ENCODE measurements around the gene UBE2N.
"Not testable (repeated sequence)": the region's sequence is repeated elsewhere in the genome, so short reads cannot be mapped to it uniquely, and the experiment has no call there.

The UBE2N gene

GRCh38 chr12:93403988-93404803 is 37.6 kb downstream of the UBE2N start:
- Histone ChIP-seq H3K9me3 (ENCODE audit: control insufficient read depth in 5 of 5, low read length in 5 of 5) (no peaks in the 10 kb centered on the region), H3K27me3 (ENCODE audit: control insufficient read depth in 5 of 5, insufficient read depth in 4 of 5, low read length in 5 of 5) (no peaks in the 10 kb centered on the region), H3K27ac (ENCODE audit: low read depth, low read length) (peak overlapping the region; percentile 77), H3K4me1 (ENCODE audit: control insufficient read depth in 5 of 5, insufficient read depth in 5 of 5, low read length in 5 of 5) (peaks cover 0 to 18% (median 15%) of the 10 kb centered on the region in 5 donors), H3K9ac (ENCODE audit: low read length in 5 of 5) (peak overlapping the region in 1 of 5 donors; percentile 60), H3K36me3 (ENCODE audit: control insufficient read depth in 5 of 5, insufficient read depth in 5 of 5, low read length in 5 of 5) (peaks cover 0 to 8% (median 5%) of the 10 kb centered on the region in 5 donors), H3K4me3 (ENCODE audit: low read depth in 1 of 5, low read length in 5 of 5) (no peak overlapping the region)

GRCh38 chr12:93402333-93403311 is 39.1 kb downstream of the UBE2N start:
- H3K4me1 ChIP-seq (ENCODE audit: control insufficient read depth in 5 of 5, insufficient read depth in 5 of 5, low read length in 5 of 5) = peaks cover 0 to 18% (median 15%) of the 10 kb centered on the region in 5 donors
- no peak overlapping the region for H3K9ac ChIP-seq (ENCODE audit: low read length in 5 of 5)
- no peaks in the 10 kb centered on the region for H3K27me3 ChIP-seq (ENCODE audit: control insufficient read depth in 5 of 5, insufficient read depth in 4 of 5, low read length in 5 of 5)
- peaks cover 3 to 21% (median 14%) of the 10 kb centered on the region in 5 donors for H3K36me3 ChIP-seq (ENCODE audit: control insufficient read depth in 5 of 5, insufficient read depth in 5 of 5, low read length in 5 of 5)
- no peak overlapping the region for H3K4me3 ChIP-seq (ENCODE audit: low read depth in 1 of 5, low read length in 5 of 5)
- no peaks in the 10 kb centered on the region for H3K9me3 ChIP-seq (ENCODE audit: control insufficient read depth in 5 of 5, low read length in 5 of 5)
- H3K27ac ChIP-seq (ENCODE audit: low read depth, low read length) = no peak overlapping the region

GRCh38 chr12:93399183-93399863 is 42.4 kb downstream of the UBE2N start:
- not testable (repeated sequence) for H3K27me3 ChIP-seq (ENCODE audit: control insufficient read depth in 5 of 5, insufficient read depth in 4 of 5, low read length in 5 of 5); H3K9ac ChIP-seq (ENCODE audit: low read length in 5 of 5); H3K27ac ChIP-seq (ENCODE audit: low read depth, low read length); H3K4me3 ChIP-seq (ENCODE audit: low read depth in 1 of 5, low read length in 5 of 5); H3K9me3 ChIP-seq (ENCODE audit: control insufficient read depth in 5 of 5, low read length in 5 of 5)
- H3K4me1 ChIP-seq (ENCODE audit: control insufficient read depth in 5 of 5, insufficient read depth in 5 of 5, low read length in 5 of 5) = peaks cover 0 to 12% (median 7%) of the 10 kb centered on the region in 5 donors
- H3K36me3 ChIP-seq (ENCODE audit: control insufficient read depth in 5 of 5, insufficient read depth in 5 of 5, low read length in 5 of 5) = peaks cover 9 to 22% (median 18%) of the 10 kb centered on the region in 5 donors

DNA sequence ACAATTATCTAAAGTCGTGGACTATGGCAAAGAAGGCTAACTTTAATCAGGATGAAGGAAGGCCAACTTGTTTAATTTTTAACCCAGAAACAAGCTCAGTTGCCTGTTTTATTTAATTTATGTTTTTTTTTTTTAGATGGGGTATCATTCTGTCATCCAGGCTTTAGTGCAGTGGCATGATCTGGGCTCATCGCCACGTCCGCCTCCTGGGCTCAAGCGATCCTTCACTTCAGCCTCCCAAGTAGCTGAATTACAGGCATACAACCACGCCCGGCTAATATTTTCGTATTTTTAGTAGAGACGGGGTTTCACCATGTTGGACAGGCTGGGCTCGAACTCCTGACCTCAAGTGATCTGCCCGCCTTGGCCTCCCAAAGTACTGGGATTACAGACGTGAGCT is 44.3 kb downstream of the UBE2N start:
- Histone ChIP-seq H3K9ac (ENCODE audit: low read length in 5 of 5) (no peak overlapping the region), H3K4me1 (ENCODE audit: control insufficient read depth in 5 of 5, insufficient read depth in 5 of 5, low read length in 5 of 5) (peaks cover 0 to 3% (median 0%) of the 10 kb centered on the region in 5 donors), H3K27me3 (ENCODE audit: control insufficient read depth in 5 of 5, insufficient read depth in 4 of 5, low read length in 5 of 5) (no peaks in the 10 kb centered on the region), H3K9me3 (ENCODE audit: control insufficient read depth in 5 of 5, low read length in 5 of 5) (no peaks in the 10 kb centered on the region), H3K27ac (ENCODE audit: low read depth, low read length) (no peak overlapping the region), H3K36me3 (ENCODE audit: control insufficient read depth in 5 of 5, insufficient read depth in 5 of 5, low read length in 5 of 5) (peaks cover 9 to 22% (median 16%) of the 10 kb centered on the region in 5 donors), H3K4me3 (ENCODE audit: low read depth in 1 of 5, low read length in 5 of 5) (no peak overlapping the region)

GRCh38 chr12:93393425-93393824 is 48.3 kb downstream of the UBE2N start:
- Histone ChIP-seq H3K4me1 (ENCODE audit: control insufficient read depth in 5 of 5, insufficient read depth in 5 of 5, low read length in 5 of 5) (peaks cover 0 to 19% (median 2%) of the 10 kb centered on the region in 5 donors), H3K9ac (ENCODE audit: low read length in 5 of 5) (no peak overlapping the region), H3K27me3 (ENCODE audit: control insufficient read depth in 5 of 5, insufficient read depth in 4 of 5, low read length in 5 of 5) (no peaks in the 10 kb centered on the region), H3K27ac (ENCODE audit: low read depth, low read length) (no peak overlapping the region), H3K4me3 (ENCODE audit: low read depth in 1 of 5, low read length in 5 of 5) (no peak overlapping the region), H3K9me3 (ENCODE audit: control insufficient read depth in 5 of 5, low read length in 5 of 5) (no peaks in the 10 kb centered on the region), H3K36me3 (ENCODE audit: control insufficient read depth in 5 of 5, insufficient read depth in 5 of 5, low read length in 5 of 5) (peaks cover 6 to 13% (median 9%) of the 10 kb centered on the region in 5 donors)

- H3K27ac ChIP-seq (ENCODE audit: low read depth, low read length) = peak overlapping the region; percentile 50
- H3K4me1 ChIP-seq (ENCODE audit: control insufficient read depth in 5 of 5, insufficient read depth in 5 of 5, low read length in 5 of 5) = peaks cover 0 to 22% (median 2%) of the 10 kb centered on the region in 5 donors
- no peaks in the 10 kb centered on the region for H3K9me3 ChIP-seq (ENCODE audit: control insufficient read depth in 5 of 5, low read length in 5 of 5)
- peaks cover 0 to 5% (median 0%) of the 10 kb centered on the region in 5 donors for H3K36me3 ChIP-seq (ENCODE audit: control insufficient read depth in 5 of 5, insufficient read depth in 5 of 5, low read length in 5 of 5)
- no peak overlapping the region for H3K9ac ChIP-seq (ENCODE audit: low read length in 5 of 5)
- H3K4me3 ChIP-seq (ENCODE audit: low read depth in 1 of 5, low read length in 5 of 5) = no peak overlapping the region
- H3K27me3 ChIP-seq (ENCODE audit: control insufficient read depth in 5 of 5, insufficient read depth in 4 of 5, low read length in 5 of 5) = no peaks in the 10 kb centered on the region
Measured at GRCh38 chr12:93390549-93391297, 51.0 kb downstream of the UBE2N start.

DNA sequence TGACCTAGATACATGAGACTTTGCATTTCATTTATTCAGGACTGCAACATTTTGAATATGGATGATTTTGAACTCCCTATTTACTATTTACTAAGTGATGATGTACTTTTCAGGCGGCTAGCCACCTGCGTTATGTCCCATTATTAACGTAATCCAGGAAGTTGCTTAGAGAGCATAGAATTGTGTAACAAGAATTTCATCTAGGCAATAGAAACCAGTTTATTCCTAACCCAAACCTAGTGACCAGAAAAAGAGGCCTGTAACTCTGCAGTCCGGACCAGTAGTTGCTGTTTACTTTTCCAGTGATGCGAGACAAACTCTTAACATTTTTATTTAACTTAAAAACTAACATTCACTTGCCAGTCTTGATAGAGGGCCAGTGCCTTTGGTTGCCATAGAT is 51.7 kb downstream of the UBE2N start:
- Histone ChIP-seq H3K27ac (ENCODE audit: low read depth, low read length) (no peak overlapping the region), H3K4me3 (ENCODE audit: low read depth in 1 of 5, low read length in 5 of 5) (no peak overlapping the region), H3K27me3 (ENCODE audit: control insufficient read depth in 5 of 5, insufficient read depth in 4 of 5, low read length in 5 of 5) (no peaks in the 10 kb centered on the region), H3K4me1 (ENCODE audit: control insufficient read depth in 5 of 5, insufficient read depth in 5 of 5, low read length in 5 of 5) (peaks cover 0 to 27% (median 2%) of the 10 kb centered on the region in 5 donors), H3K36me3 (ENCODE audit: control insufficient read depth in 5 of 5, insufficient read depth in 5 of 5, low read length in 5 of 5) (peaks cover 0 to 9% (median 0%) of the 10 kb centered on the region in 5 donors), H3K9me3 (ENCODE audit: control insufficient read depth in 5 of 5, low read length in 5 of 5) (no peaks in the 10 kb centered on the region), H3K9ac (ENCODE audit: low read length in 5 of 5) (no peak overlapping the region)

- Histone ChIP-seq H3K9ac (ENCODE audit: low read length in 5 of 5) (no peak overlapping the region), H3K4me3 (ENCODE audit: low read depth in 1 of 5, low read length in 5 of 5) (no peak overlapping the region), H3K4me1 (ENCODE audit: control insufficient read depth in 5 of 5, insufficient read depth in 5 of 5, low read length in 5 of 5) (peaks cover 0 to 31% (median 8%) of the 10 kb centered on the region in 5 donors), H3K9me3 (ENCODE audit: control insufficient read depth in 5 of 5, low read length in 5 of 5) (no peaks in the 10 kb centered on the region), H3K27ac (ENCODE audit: low read depth, low read length) (no peak overlapping the region), H3K27me3 (ENCODE audit: control insufficient read depth in 5 of 5, insufficient read depth in 4 of 5, low read length in 5 of 5) (no peaks in the 10 kb centered on the region), H3K36me3 (ENCODE audit: control insufficient read depth in 5 of 5, insufficient read depth in 5 of 5, low read length in 5 of 5) (peaks cover 0 to 9% (median 0%) of the 10 kb centered on the region in 5 donors)
Measured at GRCh38 chr12:93387780-93388179, 54.0 kb downstream of the UBE2N start.

GRCh38 chr12:93381976-93382437 is 59.7 kb downstream of the UBE2N start:
- peaks cover 5 to 55% (median 42%) of the 10 kb centered on the region in 5 donors for H3K4me1 ChIP-seq (ENCODE audit: control insufficient read depth in 5 of 5, insufficient read depth in 5 of 5, low read length in 5 of 5)
- not testable (repeated sequence) for H3K27me3 ChIP-seq (ENCODE audit: control insufficient read depth in 5 of 5, insufficient read depth in 4 of 5, low read length in 5 of 5); H3K9ac ChIP-seq (ENCODE audit: low read length in 5 of 5); H3K9me3 ChIP-seq (ENCODE audit: control insufficient read depth in 5 of 5, low read length in 5 of 5); H3K36me3 ChIP-seq (ENCODE audit: control insufficient read depth in 5 of 5, insufficient read depth in 5 of 5, low read length in 5 of 5)
- H3K27ac ChIP-seq (ENCODE audit: low read depth, low read length) = peak overlapping the region; percentile 95
- H3K4me3 ChIP-seq (ENCODE audit: low read depth in 1 of 5, low read length in 5 of 5) = peak overlapping the region in 4 of 5 donors; percentile 6 to 100 (median 94)

Data from subcutaneous abdominal adipose tissue (tissue), 5 donors.